ENCODE data around the gene GZMM. TPM values are rescaled to one million over a fixed set of nuclear protein-coding genes. Genes with fewer than 3 reads are reported as not detected.

Gene GZMM
- total RNA-seq, 1 donor from 2014 or later: 0.34 TPM

DNA sequence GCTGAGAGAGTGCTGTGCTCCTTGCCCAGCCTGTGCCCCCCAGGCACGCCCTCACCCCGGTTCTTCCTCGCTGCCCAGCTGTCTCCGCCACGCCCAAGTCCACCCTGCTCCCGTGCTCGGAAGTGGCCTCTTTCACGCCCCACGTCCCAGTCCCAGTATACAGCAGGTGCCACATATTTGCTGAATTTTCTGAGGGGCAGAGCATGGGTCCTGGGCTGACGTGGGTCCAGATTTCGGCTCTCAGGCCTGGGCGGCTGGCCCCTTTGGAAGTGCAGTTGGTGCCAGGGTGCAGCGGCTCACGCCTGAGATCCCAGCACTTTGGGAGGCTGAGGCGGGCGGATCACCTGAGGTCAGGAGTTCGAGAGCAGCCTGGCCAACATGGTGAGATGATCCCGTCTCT is 49.2 kb downstream of the GZMM start:
- Mint-ChIP-seq H3K4me1 (ENCODE audit: unreplicated experiment) (no peaks in the 10 kb centered on the region), H3K27ac (no peak overlapping the region), H3K4me3 (no peak overlapping the region), H3K9me3 (no peaks in the 10 kb centered on the region), H3K36me3 (no peaks in the 10 kb centered on the region), H3K27me3 (peaks cover 51% of the 10 kb centered on the region)
- TF ChIP-seq, protein P1, sequence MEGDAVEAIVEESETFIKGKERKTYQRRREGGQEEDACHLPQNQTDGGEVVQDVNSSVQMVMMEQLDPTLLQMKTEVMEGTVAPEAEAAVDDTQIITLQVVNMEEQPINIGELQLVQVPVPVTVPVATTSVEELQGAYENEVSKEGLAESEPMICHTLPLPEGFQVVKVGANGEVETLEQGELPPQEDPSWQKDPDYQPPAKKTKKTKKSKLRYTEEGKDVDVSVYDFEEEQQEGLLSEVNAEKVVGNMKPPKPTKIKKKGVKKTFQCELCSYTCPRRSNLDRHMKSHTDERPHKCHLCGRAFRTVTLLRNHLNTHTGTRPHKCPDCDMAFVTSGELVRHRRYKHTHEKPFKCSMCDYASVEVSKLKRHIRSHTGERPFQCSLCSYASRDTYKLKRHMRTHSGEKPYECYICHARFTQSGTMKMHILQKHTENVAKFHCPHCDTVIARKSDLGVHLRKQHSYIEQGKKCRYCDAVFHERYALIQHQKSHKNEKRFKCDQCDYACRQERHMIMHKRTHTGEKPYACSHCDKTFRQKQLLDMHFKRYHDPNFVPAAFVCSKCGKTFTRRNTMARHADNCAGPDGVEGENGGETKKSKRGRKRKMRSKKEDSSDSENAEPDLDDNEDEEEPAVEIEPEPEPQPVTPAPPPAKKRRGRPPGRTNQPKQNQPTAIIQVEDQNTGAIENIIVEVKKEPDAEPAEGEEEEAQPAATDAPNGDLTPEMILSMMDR (conservative IDR thresholded peaks at IDR 0.05): no peak
- no peak for DNase-seq (ENCODE audit: extremely low spot score, unreplicated experiment)

DNA sequence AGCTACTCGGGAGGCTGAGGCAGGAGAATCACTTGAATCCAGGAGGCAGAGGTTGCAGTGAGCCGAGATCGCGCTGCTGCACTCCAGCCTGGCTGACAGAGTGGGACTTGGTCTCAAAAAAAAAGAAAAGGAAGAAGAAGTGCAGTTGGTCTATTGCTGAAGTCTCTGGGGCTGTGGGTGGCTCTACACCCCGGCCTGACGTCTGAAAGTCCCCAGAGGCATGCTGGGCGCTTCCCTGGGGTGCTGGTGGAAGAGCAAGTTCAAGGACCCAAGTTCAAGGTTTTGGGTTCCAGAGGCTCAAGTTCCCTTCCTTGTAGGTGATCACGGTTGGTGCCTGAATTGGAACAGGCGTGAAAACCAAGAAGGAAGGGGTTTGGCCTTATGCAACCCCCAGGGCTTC is 49.7 kb downstream of the GZMM start:
- no peak overlapping the region for H3K27ac Mint-ChIP-seq
- H3K27me3 Mint-ChIP-seq: peaks cover 49% of the 10 kb centered on the region
- no peaks in the 10 kb centered on the region for H3K4me1 Mint-ChIP-seq (ENCODE audit: unreplicated experiment)
- TF ChIP-seq, protein P1 (conservative IDR thresholded peaks at IDR 0.05): no peak
- DNase-seq (ENCODE audit: extremely low spot score, unreplicated experiment): no peak
- H3K36me3 Mint-ChIP-seq: no peaks in the 10 kb centered on the region
- H3K4me3 Mint-ChIP-seq: no peak overlapping the region
- no peaks in the 10 kb centered on the region for H3K9me3 Mint-ChIP-seq

DNA sequence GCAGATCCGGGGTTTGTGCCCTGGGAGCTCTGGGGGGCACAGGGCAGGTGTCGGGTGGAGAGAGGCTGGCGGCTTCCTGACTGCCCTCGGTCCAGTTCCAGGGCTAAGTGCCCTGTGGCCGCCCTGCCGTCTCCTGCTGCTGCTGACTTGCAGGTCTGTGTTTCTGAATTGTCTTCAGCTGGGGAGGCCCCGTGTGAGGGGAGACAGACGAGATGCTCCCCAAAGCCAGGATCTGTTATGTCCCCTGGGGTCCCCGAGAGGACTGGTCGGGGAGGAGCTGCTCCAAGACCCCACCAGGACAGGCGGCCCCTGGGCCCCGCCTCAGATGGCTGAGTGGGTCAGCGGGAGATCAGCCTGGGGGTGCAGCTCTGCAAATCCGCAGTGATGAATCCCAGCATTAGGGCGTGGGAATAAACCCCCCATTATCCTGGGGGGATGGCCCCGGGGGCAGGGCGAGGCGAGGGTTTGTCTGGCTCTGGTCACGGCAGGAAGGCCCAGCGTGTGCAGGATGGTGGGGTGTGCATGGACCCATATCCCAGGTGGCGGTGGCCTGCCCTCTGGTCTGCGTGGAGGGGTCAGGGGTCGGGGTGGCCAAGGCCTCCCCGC is 50.5 kb downstream of the GZMM start:
- H3K27ac Mint-ChIP-seq: no peak overlapping the region
- TF ChIP-seq, protein P1 (conservative IDR thresholded peaks at IDR 0.05): no peak
- H3K4me3 Mint-ChIP-seq: no peak overlapping the region
- H3K27me3 Mint-ChIP-seq: peaks cover 42% of the 10 kb centered on the region
- DNase-seq (ENCODE audit: extremely low spot score, unreplicated experiment): no peak
- H3K9me3 Mint-ChIP-seq: no peaks in the 10 kb centered on the region
- H3K4me1 Mint-ChIP-seq (ENCODE audit: unreplicated experiment): no peaks in the 10 kb centered on the region
- no peaks in the 10 kb centered on the region for H3K36me3 Mint-ChIP-seq

DNA sequence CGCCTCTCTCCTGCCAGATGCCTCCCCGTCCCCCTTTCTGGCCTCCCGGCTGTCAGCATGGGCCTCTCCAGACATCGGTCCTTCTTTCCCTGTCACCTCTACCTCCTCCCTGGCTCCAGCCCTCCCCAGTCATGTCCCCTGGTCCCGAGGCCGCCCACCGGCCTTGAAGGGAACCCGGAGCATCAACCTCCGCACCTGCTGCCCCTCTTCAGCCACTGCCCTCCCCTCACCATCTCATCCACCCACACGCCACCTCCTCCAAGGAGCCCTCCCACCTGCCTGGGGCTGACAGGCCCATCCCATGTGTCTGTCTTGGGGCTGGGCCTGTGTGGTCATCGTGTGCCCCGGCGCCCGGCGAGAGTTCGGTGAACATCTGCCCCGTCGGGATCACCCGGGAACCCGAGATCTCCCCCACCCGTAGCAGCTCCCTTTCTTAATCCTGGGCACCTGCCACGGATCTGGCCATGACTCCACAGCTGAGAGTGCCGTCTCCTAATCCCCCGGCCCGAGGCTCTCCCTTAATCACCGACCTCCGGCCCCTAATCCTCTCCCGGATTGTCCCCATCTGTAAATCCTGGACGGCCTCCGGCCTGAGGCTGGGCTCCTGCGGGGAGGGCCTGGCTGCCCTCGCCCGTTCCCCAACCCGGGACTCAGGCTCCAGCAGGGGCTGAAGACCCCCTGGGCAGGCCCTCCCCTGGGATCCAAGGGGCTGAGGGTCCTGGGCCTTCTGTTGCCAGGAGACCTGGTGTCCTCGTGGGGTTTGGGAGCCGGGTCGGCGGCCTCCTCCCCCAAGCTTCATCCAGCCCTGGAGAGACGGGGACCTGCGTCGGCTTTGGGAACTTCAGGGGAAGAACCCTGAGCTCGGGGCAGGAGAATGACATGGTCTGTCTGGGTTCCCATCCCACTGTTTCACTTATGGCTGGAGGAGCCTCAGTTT is 51.7 kb downstream of the GZMM start:
- H3K9me3 Mint-ChIP-seq: no peaks in the 10 kb centered on the region
- H3K27me3 Mint-ChIP-seq: peaks cover 42% of the 10 kb centered on the region
- H3K4me1 Mint-ChIP-seq (ENCODE audit: unreplicated experiment): no peaks in the 10 kb centered on the region
- no peak overlapping the region for H3K27ac Mint-ChIP-seq
- no peaks in the 10 kb centered on the region for H3K36me3 Mint-ChIP-seq
- H3K4me3 Mint-ChIP-seq: no peak overlapping the region
- TF ChIP-seq, protein P1 (conservative IDR thresholded peaks at IDR 0.05): no peak
- DNase-seq (ENCODE audit: extremely low spot score, unreplicated experiment): no peak

DNA sequence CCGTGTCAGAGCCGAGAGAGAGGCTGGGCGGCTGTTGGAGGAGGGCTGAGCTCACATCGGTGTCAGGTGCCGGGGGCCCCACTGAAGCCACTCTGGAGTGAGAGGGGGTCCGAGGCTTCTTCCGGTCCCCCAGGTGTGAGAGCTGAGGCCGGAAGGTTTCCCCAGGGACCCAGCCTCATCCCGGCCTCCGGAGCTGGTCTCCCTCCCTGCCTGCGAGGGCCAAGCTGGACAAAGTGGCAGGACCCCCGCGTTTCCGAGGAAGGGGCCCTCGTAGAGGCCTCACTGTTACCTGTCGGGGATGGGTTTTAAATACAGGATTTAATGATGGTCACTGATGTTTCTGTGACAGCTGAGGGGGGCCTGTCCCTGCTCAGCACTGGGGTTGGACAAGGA is 52.4 kb downstream of the GZMM start:
- Mint-ChIP-seq H3K27ac (no peak overlapping the region), H3K27me3 (peaks cover 39% of the 10 kb centered on the region), H3K9me3 (no peaks in the 10 kb centered on the region), H3K36me3 (no peaks in the 10 kb centered on the region), H3K4me3 (no peak overlapping the region), H3K4me1 (ENCODE audit: unreplicated experiment) (no peaks in the 10 kb centered on the region)
- DNase-seq (ENCODE audit: extremely low spot score, unreplicated experiment): no peak
- TF ChIP-seq, protein P1 (conservative IDR thresholded peaks at IDR 0.05): no peak
